Retinal pigment epithelial cell (primary cell): ENCODE data around the gene MAPK1.

Experiments
- DNase-seq: peaks from one replicate; pipeline ENCODE4 v3.0.0-alpha.2; 2010; ENCODE audit warnings: low read depth
- H3K4me3 ChIP-seq: 2 replicates; pipeline ENCODE4 v1.5.1; 2011; ENCODE audit warnings: mild to moderate bottlenecking, low read length, control low read depth, moderate library complexity
- TF ChIP-seq, protein P1 (sequence below): conservative IDR thresholded peaks from 2 replicates; pipeline ENCODE4 v1.5.1; 2011; ENCODE audit warnings: low read depth, low read length, control low read depth, inconsistent platforms

Gene MAPK1

DNA sequence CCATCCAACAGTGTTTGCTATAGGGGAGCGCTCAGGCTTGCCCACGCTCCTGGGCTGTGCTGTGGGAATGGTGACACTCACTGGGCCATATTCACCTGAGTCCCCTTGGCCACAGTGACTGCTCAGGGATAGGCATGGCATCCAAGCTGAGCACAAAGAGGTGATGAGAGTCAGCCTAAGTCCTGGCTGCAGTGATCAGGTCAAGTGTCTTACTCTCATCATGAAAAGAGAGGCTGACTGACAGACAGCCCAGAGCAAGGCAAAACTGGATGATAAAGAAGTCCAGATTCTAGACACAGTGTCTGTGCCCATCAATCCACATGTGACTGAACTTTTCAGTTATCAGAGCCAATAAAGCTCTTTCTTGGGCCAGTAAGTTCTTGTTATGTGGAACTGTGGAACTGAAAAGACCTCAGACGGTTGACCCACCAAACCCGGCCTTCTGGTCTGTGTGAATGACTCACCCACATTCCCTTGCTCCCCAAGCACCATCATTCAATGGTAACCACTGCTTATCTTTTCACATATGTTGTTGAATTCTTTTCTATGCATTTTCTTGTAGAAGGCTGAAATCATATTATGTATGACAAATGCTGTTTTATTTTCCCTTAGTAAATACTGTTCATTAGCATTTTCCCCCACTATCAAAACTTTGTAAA, 88.6 kb downstream of the MAPK1 start:
- no peak overlapping the region for H3K4me3 ChIP-seq
- DNase-seq, result no peak
- TF ChIP-seq, protein P1, sequence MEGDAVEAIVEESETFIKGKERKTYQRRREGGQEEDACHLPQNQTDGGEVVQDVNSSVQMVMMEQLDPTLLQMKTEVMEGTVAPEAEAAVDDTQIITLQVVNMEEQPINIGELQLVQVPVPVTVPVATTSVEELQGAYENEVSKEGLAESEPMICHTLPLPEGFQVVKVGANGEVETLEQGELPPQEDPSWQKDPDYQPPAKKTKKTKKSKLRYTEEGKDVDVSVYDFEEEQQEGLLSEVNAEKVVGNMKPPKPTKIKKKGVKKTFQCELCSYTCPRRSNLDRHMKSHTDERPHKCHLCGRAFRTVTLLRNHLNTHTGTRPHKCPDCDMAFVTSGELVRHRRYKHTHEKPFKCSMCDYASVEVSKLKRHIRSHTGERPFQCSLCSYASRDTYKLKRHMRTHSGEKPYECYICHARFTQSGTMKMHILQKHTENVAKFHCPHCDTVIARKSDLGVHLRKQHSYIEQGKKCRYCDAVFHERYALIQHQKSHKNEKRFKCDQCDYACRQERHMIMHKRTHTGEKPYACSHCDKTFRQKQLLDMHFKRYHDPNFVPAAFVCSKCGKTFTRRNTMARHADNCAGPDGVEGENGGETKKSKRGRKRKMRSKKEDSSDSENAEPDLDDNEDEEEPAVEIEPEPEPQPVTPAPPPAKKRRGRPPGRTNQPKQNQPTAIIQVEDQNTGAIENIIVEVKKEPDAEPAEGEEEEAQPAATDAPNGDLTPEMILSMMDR, result no peak

DNA sequence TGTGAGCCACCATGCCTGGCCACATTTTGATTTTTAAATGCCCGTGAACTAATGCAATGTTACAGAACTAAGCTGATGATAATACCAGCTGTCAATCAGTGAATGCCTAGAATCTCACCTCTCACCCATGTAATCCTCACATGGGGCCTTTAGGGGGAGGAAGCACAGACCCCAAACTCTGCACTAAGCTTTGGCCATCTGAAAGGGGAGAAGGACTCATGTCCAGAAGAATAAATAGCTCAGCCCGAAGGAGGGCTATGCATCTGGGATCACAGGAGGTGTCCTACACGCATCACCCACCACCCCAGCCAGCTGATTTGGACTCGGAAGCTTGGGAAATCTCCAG, 95.8 kb downstream of the MAPK1 start:
- no peak overlapping the region for H3K4me3 ChIP-seq
- no peak for DNase-seq
- TF ChIP-seq, protein P1, result no peak

- H3K4me3 ChIP-seq, result no peak overlapping the region
- TF ChIP-seq, protein P1, result no peak
- no peak for DNase-seq
Observed at GRCh38 chr22:21768435-21768834, 99.0 kb downstream of the MAPK1 start.

DNA sequence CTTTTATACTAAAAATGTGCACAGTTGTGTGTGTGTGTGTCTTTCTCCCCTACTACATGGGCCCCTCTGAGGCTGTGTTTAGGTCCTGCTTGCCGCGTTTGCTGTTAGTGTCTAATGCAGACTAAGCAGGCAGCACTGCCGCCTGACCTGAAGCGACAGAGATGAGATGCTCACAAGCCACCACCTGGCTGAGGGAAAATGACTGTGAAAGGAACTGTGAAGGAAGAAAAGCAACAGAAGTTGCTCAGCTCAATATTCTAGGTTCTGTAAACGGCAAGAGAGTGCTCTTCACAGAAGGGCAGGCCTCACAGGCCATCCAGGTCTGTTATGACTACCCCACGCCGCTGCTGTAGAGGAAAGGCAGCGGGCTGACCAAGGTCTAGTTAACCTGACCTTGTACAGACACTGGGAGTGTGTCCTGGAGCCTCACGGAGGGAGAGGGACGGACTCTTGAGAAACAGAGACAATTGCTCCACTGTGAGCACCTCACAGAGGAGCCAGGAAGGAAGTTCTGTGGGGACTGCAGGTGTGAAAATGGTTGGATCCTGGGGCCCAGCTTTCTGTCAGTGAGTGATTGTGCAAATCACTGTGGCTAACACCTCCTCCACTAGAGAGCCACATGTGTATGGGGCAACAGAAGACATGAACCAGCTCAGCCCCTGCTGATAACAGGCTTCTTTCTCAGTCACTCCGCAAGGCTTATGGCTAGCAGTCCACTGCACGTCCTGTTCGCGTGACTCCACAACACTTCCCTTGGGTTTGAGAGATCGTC, 100.6 kb downstream of the MAPK1 start:
- TF ChIP-seq, protein P1, result no peak
- no peak for DNase-seq
- no peak overlapping the region for H3K4me3 ChIP-seq

GRCh38 chr22:21765909-21766529, 101.4 kb downstream of the MAPK1 start:
- no peak for DNase-seq
- no peak overlapping the region for H3K4me3 ChIP-seq
- TF ChIP-seq, protein P1, result no peak

GRCh38 chr22:21764038-21764804, 103.2 kb downstream of the MAPK1 start:
- TF ChIP-seq, protein P1, result no peak
- no peak for DNase-seq
- no peak overlapping the region for H3K4me3 ChIP-seq
